GM18517 (cell line): Measurements from ENCODE around the gene AK9.
A peak's percentile ranks its signal among the peaks of the same experiment; 100 is the strongest.
"Not testable (repeated sequence)": the region's sequence is repeated elsewhere in the genome, so short reads cannot be mapped to it uniquely, and the experiment has no call there.

Source experiments
- ATAC-seq: cut with Tn5 transposase; IDR thresholded peaks from one replicate; pipeline ENCODE4 v1.9.1; 2021; ENCODE audit warnings: mild to moderate bottlenecking, moderate library complexity; ENCODE audit not compliant: unreplicated experiment

The AK9 gene

GRCh38 chr6:109461733-109462526, 229.1 kb downstream of the AK9 start:
- ATAC-seq = no peak

DNA sequence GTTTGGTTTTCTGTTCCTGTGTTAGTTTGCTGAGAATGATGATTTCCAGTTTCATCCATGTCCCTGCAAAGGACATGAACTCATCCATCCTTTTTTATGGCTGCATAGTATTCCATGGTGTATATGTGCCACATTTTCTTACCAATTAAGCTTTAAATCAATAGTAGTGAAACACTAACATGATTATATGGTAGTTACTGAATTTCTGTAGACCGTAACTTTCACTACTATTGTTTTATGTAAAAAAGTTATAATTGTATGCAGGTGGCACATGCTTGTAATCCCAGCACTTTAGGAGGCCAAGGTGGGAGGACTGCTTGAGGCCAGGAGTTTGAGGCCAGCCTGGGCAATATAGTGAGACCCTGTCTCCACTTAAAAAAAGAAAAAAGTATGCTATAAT, 229.8 kb downstream of the AK9 start:
- ATAC-seq = not testable (repeated sequence)

DNA sequence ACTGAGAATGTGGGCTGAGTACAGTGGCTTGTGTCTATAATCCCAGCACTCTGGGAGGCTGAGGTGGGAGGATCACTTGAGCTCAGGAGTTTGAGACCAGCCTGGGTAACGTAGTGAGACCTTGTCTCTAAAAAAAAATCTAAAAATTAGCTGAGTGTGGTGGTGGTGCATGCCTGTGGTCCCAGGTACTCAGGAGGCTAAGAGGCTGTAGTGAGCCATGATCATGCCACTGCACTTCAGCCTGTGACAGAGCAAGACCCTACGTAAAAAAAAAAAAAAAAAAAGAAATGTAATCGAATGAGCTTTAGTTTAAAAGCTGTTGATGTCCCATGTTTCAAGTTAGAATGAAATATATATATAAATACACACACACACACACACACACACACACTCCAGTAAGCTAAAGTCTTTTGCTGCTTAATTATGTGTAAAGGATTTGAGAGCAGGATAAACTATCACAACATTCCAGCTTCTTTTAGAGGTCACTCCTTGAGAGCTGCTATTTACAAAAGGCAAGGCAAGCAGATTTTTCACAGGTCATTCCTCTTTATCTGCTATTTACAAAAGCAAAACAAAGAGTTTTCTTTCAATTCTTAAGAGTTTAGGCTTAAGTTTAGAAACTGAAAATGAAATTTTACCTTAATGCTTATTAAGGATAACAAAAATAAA, 230.7 kb downstream of the AK9 start:
- no peak for ATAC-seq

GRCh38 chr6:109458774-109459531, 232.0 kb downstream of the AK9 start:
- ATAC-seq = no peak

- no peak for ATAC-seq
Observed at GRCh38 chr6:109457562-109457996, 233.4 kb downstream of the AK9 start.

DNA sequence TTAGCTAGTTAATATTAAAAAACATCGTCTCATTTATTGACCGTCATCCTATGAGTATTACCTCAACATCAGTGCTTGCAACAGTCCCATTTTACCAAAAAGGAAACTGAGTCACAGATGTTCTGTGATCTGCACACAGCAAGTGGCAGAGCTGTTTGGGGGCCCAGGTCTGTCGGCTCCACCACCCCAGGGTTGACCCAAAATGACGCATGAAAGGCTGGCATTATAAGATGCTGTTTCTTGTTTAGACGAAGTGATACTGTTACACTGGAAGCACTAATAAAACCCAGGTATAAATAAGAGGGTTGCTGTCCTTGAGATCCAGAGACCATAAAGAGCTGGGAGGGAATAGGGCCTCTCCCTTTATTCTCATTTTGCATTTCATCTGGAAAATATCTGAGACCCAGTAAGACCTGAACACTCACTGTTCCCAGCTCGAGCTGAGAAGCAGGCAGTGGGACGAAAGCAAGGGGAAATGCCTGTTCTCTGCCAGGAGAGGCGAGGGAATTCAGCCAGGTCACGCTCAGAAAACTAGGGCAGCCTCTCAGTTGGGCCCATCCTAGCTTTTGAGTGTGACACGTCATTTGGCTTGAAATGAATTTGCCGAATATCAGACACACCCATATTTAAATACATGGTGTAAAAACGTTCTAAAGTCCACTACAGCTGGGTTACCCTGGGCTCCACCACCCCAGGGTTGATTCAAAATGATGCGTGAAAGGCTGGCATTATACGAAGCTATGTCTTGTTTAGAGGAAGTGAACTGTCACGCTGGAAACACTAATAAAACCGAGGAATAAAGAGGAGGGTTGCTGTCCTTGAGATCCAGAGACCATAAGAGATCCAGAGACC, 234.1 kb downstream of the AK9 start:
- ATAC-seq = no peak

GRCh38 chr6:109456111-109456583, 234.9 kb downstream of the AK9 start:
- ATAC-seq = peak; percentile 2

- ATAC-seq = peak; percentile 64
Observed at GRCh38 chr6:109455437-109456110, 235.4 kb downstream of the AK9 start, which contains the start of gene MICAL1. Gene MICAL1, minus strand, starts transcription at chr6:109455772. Its CDS starts 1,576 bp downstream, at chr6:109454196.

DNA sequence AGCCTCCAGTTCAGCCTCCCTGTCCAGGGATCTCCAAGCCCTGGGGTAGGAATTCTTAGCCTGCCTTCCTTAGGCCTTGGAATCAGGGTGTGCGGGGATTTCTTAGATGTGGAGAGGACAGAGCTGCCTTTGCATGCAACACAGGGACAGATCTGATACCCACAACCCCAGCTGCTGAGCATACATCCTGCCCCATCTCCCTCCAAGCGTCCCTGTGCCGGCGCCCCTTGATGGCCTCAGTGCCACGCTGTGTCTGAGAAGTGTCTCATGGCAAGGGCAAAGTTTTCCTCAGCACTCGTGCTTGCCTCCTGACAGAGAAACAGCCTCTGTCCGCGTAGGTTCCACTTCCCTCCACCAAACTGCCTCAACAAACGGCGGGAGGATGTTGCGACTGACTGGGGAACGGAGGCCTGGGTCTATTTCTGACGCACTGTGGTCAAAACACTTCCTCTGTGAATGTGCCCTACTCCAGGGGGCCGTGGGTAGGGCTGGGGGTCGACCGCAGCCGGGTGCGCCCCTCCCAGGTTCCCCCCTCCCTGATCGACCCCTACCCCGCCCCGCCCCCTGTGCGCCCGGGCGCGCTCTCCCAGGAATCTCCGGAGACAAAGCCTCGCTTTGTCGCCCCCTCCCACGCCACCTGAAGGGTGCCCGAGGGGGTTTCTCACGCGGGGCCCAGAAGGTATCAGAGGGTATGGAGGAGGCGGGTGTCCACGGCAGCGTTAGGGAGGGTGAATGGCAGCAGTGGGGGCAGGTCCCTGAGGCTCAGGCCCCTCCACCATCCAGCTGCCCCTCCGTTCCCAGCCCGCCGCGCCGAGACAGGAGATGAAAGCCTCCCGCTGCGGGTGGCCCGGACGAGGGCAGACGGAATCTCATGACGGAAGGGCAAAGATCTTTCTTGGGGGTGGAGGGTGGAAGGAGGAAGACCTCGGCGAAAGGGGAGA, 236.2 kb downstream of the AK9 start:
- ATAC-seq = peak; percentile 28

DNA sequence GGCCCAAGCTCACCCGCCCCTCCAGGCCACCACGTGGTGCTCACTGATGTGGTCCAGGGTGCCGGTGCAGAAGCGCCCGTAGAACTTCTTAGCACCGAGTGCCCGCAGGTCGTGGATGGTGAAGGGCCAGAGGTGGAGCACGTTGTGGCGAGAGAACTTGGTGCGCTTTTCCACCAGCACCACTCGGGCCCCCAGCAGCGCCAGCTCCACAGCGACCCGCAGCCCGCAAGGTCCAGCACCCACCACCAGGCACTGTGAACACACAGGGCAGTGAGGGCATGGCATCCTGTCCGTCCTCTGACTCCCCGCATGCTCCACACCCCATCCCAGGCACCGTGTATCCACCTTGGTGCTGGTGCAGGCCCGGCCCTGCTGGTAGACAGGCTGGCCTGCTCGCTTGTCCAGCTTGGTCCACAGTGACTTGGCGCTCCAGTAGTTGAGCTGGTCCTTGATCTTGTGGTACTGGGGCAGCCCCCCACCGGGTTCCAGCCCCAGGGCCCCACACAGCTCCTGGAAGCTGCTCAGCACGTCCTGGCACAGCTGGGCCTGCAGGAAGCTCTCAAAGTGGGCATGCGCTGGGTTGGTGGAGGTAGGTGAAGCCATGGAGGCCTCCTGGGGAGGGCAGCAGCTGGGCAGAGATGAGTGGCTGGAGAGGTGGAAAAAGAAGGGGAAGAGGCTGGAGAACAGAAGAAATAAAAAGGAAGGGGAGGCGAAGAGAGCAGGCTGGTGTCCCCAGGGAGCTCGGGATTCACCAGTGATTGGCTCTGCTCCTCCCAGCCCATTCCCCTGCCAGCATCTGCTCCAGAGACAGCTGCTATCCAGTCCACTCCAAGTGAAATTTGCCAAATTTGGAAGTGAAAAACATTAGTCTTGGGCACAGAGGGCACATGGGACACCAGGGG, 237.2 kb downstream of the AK9 start:
- no peak for ATAC-seq

- no peak for ATAC-seq
Observed at GRCh38 chr6:109453156-109453555, 237.8 kb downstream of the AK9 start.

- no peak for ATAC-seq
Observed at GRCh38 chr6:109452181-109452580, 238.8 kb downstream of the AK9 start.

DNA sequence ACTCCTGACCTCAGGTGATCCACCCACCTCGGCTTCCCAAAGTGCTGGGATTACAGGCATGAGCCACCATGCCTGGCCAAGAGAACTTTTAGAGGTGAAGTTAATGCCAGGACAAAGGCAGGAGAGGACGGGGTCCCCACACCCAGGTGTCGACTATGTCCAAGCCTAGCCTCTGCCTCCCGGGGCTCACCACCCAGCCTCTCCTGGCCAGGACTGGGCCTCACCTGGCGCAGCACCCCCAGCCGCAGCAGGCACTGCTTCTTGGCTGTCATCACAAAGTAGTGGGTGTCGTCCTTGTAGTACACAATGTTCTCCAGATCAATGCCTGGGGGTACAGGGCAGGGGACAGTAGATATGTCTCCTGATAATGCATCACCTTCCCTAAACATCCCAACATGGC, 239.6 kb downstream of the AK9 start:
- no peak for ATAC-seq

- ATAC-seq = no peak
Observed at GRCh38 chr6:109450801-109451200, 240.2 kb downstream of the AK9 start.

DNA sequence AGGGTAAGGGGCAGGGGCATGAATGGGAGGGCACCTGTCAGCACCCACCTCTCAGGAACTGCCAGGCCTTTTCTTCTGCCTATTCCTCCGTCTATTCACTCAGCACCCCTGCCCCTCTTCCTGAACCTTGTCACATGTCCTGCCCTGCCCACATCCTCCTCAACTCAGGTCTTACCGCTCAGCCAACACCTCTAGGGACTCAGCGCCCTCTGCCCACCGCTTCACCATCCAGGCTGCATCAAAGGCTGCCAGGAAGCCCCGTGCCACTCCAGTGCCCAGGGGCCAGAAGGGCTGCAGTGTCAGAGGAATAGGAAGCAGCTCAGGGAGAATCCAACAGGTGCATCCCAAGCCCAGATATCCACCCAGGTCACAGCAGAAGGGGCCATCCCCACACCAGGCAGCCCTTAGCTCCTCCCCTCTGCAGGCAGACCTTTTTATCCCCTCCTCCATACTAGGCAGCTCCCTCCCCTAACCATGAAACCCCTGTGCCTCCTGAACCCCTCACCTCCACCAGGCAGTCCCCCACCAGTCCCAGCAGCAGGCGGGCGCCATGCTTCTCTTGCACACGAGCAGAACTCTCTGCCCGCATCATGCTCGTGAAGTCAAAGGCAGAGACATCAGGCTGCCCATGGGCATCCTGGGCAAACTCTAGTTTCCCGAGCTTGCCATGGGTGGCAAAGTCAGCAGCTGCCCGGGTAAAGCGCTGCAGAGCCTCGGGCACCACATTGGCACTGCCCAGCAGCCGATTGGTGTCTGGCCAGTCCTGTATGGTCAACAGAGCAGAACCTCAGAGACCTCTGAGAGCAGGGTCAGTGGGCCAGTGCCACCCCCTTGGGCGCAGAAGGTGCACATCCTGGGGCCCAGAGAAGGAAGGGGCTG, 241.0 kb downstream of the AK9 start:
- ATAC-seq = no peak

GRCh38 chr6:109449064-109449794, 241.8 kb downstream of the AK9 start:
- ATAC-seq = no peak
